Endothelial cell of umbilical vein (primary cell): Measurements from ENCODE around the gene RXFP4.

Source experiments
- EZH2 ChIP-seq: IDR thresholded peaks from 2 replicates; pipeline ENCODE4 v1.6.1; 2012; ENCODE audit warnings: borderline replicate concordance, low read depth, mild to moderate bottlenecking, moderate library complexity, low read length, inconsistent platforms; ENCODE audit not compliant: severe bottlenecking
- GATA2 ChIP-seq: IDR thresholded peaks from 2 replicates; pipeline ENCODE4 v1.7.0; 2011; ENCODE audit warnings: low read depth, mild to moderate bottlenecking, moderate library complexity, mixed read lengths, low read length; ENCODE audit not compliant: insufficient read length, insufficient read depth
- JUN ChIP-seq: IDR thresholded peaks from 2 replicates; pipeline ENCODE4 v1.6.1; 2011; ENCODE audit warnings: borderline replicate concordance, low read depth; ENCODE audit not compliant: insufficient read length, insufficient read depth
- POLR2A ChIP-seq: IDR thresholded peaks from 2 replicates; pipeline ENCODE4 v1.6.1; 2012; ENCODE audit warnings: low read depth, mild to moderate bottlenecking, control low read depth, low read length
- POLR2AphosphoS5 ChIP-seq: IDR thresholded peaks from 2 replicates; pipeline ENCODE4 v1.6.1; 2012; ENCODE audit warnings: low read depth, mild to moderate bottlenecking, control low read depth, low read length, moderate library complexity; ENCODE audit not compliant: insufficient read depth
- TF ChIP-seq, protein P1 (sequence below), 2 donors: IDR thresholded peaks; 1 replicate in 1 of 2; 2 replicates in 1 of 2; pipeline ENCODE4 v1.5.1; 2011; ENCODE audit warnings: low read length in 2 of 2, mild to moderate bottlenecking in 2 of 2, moderate library complexity in 2 of 2, control low read depth in 1 of 2, inconsistent platforms in 1 of 2, low read depth in 1 of 2; ENCODE audit not compliant: insufficient read depth in 1 of 2; ENCODE audit errors: extremely low read depth in 1 of 2
- TF ChIP-seq, protein P2 (sequence below): IDR thresholded peaks from 2 replicates; pipeline ENCODE4 v1.6.1; 2011; ENCODE audit not compliant: insufficient read depth, insufficient read length

DNA sequence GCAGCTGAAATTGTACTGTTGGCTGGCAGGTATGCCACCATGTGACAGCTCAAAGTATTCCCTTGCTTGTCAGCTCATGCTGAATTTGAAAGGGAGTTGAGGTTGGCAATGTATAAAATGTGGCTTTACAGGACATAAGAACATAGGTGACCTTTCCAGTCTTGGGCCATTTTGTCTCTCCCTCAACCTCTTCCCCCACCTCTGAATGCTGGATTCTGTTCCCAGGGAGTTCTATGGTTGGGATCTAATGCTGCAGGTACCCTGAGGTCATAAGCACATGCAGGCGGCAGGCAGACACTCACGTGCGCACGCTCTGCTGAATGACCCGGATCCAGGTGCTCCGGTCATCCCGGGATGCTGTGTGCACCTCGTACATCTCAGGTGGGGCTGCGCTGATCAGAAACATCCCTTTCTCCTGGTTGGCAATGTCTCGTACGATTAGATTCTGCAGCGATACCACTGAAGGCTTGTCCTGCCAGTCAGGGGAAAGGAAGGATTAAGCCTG lies 16.0 kb downstream of the RXFP4 start:
- TF ChIP-seq EZH2 (no peak), POLR2A (no peak), GATA2 (no peak), POLR2AphosphoS5 (no peak), JUN (no peak)
- TF ChIP-seq, protein P1, sequence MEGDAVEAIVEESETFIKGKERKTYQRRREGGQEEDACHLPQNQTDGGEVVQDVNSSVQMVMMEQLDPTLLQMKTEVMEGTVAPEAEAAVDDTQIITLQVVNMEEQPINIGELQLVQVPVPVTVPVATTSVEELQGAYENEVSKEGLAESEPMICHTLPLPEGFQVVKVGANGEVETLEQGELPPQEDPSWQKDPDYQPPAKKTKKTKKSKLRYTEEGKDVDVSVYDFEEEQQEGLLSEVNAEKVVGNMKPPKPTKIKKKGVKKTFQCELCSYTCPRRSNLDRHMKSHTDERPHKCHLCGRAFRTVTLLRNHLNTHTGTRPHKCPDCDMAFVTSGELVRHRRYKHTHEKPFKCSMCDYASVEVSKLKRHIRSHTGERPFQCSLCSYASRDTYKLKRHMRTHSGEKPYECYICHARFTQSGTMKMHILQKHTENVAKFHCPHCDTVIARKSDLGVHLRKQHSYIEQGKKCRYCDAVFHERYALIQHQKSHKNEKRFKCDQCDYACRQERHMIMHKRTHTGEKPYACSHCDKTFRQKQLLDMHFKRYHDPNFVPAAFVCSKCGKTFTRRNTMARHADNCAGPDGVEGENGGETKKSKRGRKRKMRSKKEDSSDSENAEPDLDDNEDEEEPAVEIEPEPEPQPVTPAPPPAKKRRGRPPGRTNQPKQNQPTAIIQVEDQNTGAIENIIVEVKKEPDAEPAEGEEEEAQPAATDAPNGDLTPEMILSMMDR (IDR thresholded peaks at IDR 0.05; ENCODE audit: extremely low read depth in 1 of 2, insufficient read depth in 1 of 2, low read depth in 1 of 2, low read length in 2 of 2), result no peak
- TF ChIP-seq, protein P2, sequence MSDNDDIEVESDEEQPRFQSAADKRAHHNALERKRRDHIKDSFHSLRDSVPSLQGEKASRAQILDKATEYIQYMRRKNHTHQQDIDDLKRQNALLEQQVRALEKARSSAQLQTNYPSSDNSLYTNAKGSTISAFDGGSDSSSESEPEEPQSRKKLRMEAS, result no peak
